ENCODE measurements around the gene SLC2A4RG. TPM values are rescaled to one million over a fixed set of nuclear protein-coding genes. Genes with fewer than 3 reads are reported as not detected.

The SLC2A4RG gene
- total RNA-seq, 2 experiments from 2014 or later = 38.5 to 39.8 TPM

DNA sequence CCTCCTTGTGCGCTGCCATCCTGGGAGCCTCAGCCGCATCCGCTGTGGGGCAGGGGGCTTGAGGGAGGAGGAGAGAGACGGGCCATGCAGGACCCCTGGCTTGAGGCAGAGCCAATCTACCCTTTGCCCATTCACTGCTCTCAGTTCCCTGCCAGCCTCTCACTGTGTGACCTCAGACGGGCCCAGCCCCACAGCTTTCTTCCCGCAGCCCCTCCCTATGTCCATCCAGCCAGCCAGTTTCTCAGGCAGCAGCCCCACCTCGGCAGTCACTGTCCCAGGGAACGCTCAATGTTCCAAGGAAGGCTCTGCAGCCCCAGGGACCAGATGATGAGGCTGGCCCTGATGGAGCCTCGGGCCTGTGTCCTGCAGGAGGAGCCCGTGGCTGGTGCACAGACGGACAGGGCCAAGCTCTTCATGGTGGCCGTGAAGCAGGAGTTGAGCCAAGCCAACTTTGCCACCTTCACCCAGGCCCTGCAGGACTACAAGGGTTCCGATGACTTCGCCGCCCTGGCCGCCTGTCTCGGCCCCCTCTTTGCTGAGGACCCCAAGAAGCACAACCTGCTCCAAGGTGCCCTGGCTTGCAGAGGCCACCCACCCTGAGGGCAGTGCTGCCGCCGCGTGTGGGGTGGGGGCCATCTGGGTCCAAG, 47.0 kb upstream of the SLC2A4RG start:
- H3K27ac Mint-ChIP-seq = peak overlapping the region; percentile 30
- H3K4me3 Mint-ChIP-seq = no peak overlapping the region
- no peaks in the 10 kb centered on the region for H3K9me3 Mint-ChIP-seq
- peaks cover 13% of the 10 kb centered on the region for H3K4me1 Mint-ChIP-seq (ENCODE audit: low read depth)
- ChIA-PET POLR2A (no interaction called here), CTCF (no interaction called here)
- intact Hi-C loops (cut with micrococcal nuclease) = no loop called here
- TF ChIP-seq, protein P1, sequence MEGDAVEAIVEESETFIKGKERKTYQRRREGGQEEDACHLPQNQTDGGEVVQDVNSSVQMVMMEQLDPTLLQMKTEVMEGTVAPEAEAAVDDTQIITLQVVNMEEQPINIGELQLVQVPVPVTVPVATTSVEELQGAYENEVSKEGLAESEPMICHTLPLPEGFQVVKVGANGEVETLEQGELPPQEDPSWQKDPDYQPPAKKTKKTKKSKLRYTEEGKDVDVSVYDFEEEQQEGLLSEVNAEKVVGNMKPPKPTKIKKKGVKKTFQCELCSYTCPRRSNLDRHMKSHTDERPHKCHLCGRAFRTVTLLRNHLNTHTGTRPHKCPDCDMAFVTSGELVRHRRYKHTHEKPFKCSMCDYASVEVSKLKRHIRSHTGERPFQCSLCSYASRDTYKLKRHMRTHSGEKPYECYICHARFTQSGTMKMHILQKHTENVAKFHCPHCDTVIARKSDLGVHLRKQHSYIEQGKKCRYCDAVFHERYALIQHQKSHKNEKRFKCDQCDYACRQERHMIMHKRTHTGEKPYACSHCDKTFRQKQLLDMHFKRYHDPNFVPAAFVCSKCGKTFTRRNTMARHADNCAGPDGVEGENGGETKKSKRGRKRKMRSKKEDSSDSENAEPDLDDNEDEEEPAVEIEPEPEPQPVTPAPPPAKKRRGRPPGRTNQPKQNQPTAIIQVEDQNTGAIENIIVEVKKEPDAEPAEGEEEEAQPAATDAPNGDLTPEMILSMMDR (IDR thresholded peaks at IDR 0.05) = no peak
- no peak for ATAC-seq
- no peaks in the 10 kb centered on the region for H3K27me3 Mint-ChIP-seq
- DNase-seq = no peak
- H3K36me3 Mint-ChIP-seq (ENCODE audit: low read depth) = peaks cover 16% of the 10 kb centered on the region

DNA sequence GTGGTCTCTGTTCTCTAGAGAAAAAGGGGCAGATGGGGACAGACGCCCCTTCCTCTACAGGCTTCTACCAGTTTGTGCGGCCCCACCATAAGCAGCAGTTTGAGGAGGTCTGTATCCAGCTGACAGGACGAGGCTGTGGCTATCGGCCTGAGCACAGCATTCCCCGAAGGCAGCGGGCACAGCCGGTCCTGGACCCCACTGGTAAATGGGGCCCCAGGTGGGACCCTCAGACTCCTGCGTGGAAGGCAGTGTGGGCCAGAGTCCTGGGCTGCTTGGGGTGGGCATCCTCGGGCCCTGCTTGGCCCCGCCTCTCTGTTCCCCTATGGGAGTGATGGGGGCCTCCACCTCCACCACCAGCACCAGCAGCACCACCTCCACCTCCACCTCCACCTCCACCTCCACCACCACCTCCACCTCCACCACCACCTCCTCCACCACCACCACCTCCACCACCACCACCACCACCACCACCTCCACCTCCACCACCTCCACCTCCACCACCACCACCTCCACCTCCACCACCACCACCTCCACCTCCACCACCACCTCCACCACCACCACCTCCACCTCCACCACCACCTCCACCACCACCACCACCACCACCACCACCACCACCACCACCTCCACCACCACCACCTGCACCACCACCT, 46.4 kb upstream of the SLC2A4RG start:
- Mint-ChIP-seq H3K27me3 (no peaks in the 10 kb centered on the region), H3K27ac (peak overlapping the region; percentile 30), H3K4me3 (no peak overlapping the region), H3K4me1 (ENCODE audit: low read depth) (peaks cover 16% of the 10 kb centered on the region), H3K36me3 (ENCODE audit: low read depth) (peaks cover 18% of the 10 kb centered on the region), H3K9me3 (no peaks in the 10 kb centered on the region)
- POLR2A ChIA-PET = no interaction called here
- intact Hi-C loops (cut with micrococcal nuclease) = no loop called here
- TF ChIP-seq, protein P1 (IDR thresholded peaks at IDR 0.05) = no peak
- CTCF ChIA-PET = no interaction called here
- ATAC-seq = no peak
- no peak for DNase-seq

DNA sequence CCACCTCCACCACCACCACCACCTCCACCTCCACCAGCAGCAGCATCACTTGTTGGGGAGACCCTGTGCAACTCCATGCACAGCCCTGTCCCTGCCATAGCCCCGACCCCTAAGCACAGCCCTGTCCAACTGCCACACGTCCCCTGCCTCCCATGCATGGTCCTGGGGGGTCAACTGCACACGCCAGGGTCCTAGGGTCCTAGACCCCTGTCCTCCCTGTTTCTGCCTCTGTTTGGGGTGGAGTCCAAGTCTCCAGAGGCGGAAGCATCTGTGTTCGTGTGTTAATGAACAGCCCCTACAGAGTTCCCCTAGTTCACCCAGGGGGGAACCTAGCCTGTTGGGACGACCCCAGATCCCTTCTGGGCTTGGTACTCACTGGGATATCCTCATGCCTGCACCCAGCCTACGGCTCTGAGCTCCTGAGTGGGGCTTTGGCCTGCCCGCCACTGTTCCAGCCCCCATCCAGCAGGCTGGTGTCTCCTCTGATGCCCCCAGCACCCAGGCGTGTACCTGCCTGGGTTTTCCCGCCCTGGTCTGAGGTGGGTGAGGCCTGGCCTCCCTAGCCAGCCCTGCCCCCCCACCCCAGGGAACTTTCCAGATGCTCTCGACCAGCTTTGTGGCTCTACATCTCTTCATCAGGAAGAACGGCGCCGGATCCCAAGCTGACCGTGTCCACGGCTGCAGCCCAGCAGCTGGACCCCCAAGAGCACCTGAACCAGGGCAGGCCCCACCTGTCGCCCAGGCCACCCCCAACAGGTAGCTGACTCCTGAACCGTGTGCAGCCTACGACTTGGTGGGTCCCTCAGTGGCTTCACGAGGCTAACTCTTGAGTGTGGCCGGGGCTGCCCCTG, 45.6 kb upstream of the SLC2A4RG start:
- Mint-ChIP-seq H3K4me3 (peak overlapping the region; percentile 41), H3K9me3 (no peaks in the 10 kb centered on the region), H3K36me3 (ENCODE audit: low read depth) (peaks cover 18% of the 10 kb centered on the region), H3K4me1 (ENCODE audit: low read depth) (peaks cover 21% of the 10 kb centered on the region), H3K27me3 (no peaks in the 10 kb centered on the region), H3K27ac (peak overlapping the region; percentile 83)
- TF ChIP-seq, protein P1 (IDR thresholded peaks at IDR 0.05) = no peak
- ATAC-seq (no peak), DNase-seq (no peak)
- intact Hi-C loops (cut with micrococcal nuclease) = no loop called here
- POLR2A ChIA-PET = interaction anchor here (0.7 to 1.0 kb wide), 2 partner anchors 36 to 123 kb away, joined by 3 read pairs; partner anchors contain the start of gene RTEL1
- CTCF ChIA-PET = no interaction called here

DNA sequence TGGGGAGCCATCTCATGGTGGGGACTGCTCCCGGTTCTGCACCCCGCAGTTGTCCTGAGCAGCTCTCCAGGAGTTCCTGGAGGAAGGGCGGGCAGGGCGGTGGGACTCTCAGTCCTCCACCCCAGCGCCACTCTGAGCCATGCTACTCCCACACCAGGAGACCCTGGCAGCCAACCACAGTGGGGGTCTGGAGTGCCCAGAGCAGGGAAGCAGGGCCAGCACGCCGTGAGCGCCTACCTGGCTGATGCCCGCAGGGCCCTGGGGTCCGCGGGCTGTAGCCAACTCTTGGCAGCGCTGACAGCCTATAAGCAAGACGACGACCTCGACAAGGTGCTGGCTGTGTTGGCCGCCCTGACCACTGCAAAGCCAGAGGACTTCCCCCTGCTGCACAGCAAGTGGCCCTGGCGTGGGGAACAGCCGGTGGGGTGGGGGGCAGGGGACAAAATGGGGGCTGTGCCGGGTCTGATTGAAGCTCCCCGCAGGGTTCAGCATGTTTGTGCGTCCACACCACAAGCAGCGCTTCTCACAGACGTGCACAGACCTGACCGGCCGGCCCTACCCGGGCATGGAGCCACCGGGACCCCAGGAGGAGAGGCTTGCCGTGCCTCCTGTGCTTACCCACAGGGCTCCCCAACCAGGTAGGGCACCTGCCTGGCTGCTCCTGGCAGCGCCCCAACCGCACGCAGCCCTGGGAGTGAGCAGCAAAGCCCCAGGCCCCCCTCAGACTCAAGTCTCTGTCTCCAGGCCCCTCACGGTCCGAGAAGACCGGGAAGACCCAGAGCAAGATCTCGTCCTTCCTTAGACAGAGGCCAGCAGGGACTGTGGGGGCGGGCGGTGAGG, 44.8 kb upstream of the SLC2A4RG start:
- no peaks in the 10 kb centered on the region for H3K9me3 Mint-ChIP-seq
- CTCF ChIA-PET = no interaction called here
- H3K27ac Mint-ChIP-seq = no peak overlapping the region
- H3K36me3 Mint-ChIP-seq (ENCODE audit: low read depth) = peaks cover 18% of the 10 kb centered on the region
- POLR2A ChIA-PET = interaction anchor here (0.7 to 2.7 kb wide), 4 partner anchors 8 to 173 kb away, joined by 3 to 13 read pairs (median 4); partner anchors contain the start of gene RTEL1
- no peaks in the 10 kb centered on the region for H3K27me3 Mint-ChIP-seq
- peaks cover 26% of the 10 kb centered on the region for H3K4me1 Mint-ChIP-seq (ENCODE audit: low read depth)
- ATAC-seq (no peak), DNase-seq (no peak)
- TF ChIP-seq, protein P1 (IDR thresholded peaks at IDR 0.05) = no peak
- intact Hi-C loops (cut with micrococcal nuclease) = no loop called here
- no peak overlapping the region for H3K4me3 Mint-ChIP-seq

Measured in activated CD8-positive, alpha-beta T cell treated with anti-CD3 and anti-CD28 coated beads for 36 hours (primary cell).